GM10847 (cell line): ENCODE data around the gene PHLDB3.

Source experiments
- POLR2A ChIP-seq: IDR thresholded peaks from 2 replicates; pipeline ENCODE4 v1.6.1; 2011; ENCODE audit not compliant: insufficient read length; ENCODE audit errors: extremely low read depth

PHLDB3 gene

GRCh38 chr19:43504426-43505185 lies at the start of gene PHLDB3:
Gene PHLDB3 (minus strand): TSS chr19:43504746. CDS start chr19:43504118, 628 bp downstream.
- TF ChIP-seq POLR2A, result no peak

- TF ChIP-seq POLR2A, result no peak
Measured at GRCh38 chr19:43553656-43554055, 49.1 kb upstream of the PHLDB3 start.

- no peak for TF ChIP-seq POLR2A
Measured at GRCh38 chr19:43552616-43553015, 48.1 kb upstream of the PHLDB3 start.

- TF ChIP-seq POLR2A, result no peak
Measured at GRCh38 chr19:43552198-43552450, 47.6 kb upstream of the PHLDB3 start.

- TF ChIP-seq POLR2A, result no peak
Measured at GRCh38 chr19:43551399-43552197, 47.1 kb upstream of the PHLDB3 start.

- no peak for TF ChIP-seq POLR2A
Measured at GRCh38 chr19:43548706-43549105, 44.2 kb upstream of the PHLDB3 start.

GRCh38 chr19:43546581-43546980 lies 42.0 kb upstream of the PHLDB3 start:
- no peak for TF ChIP-seq POLR2A

GRCh38 chr19:43545981-43546380 lies 41.4 kb upstream of the PHLDB3 start:
- no peak for TF ChIP-seq POLR2A

- no peak for TF ChIP-seq POLR2A
Measured at GRCh38 chr19:43545276-43545675, 40.7 kb upstream of the PHLDB3 start.

GRCh38 chr19:43544077-43544476 lies 39.5 kb upstream of the PHLDB3 start:
- no peak for TF ChIP-seq POLR2A

GRCh38 chr19:43541920-43542650 lies 37.5 kb upstream of the PHLDB3 start:
- TF ChIP-seq POLR2A, result no peak

- TF ChIP-seq POLR2A, result no peak
Measured at GRCh38 chr19:43540381-43540780, 35.8 kb upstream of the PHLDB3 start.

GRCh38 chr19:43538922-43539321 lies 34.4 kb upstream of the PHLDB3 start:
- TF ChIP-seq POLR2A, result no peak

GRCh38 chr19:43534816-43535761 lies 30.5 kb upstream of the PHLDB3 start:
- no peak for TF ChIP-seq POLR2A

- TF ChIP-seq POLR2A, result no peak
Measured at GRCh38 chr19:43534305-43534815, 29.8 kb upstream of the PHLDB3 start.
